HG03457 (cell line): ENCODE results near the gene TACR1.
A peak's percentile ranks its signal among the peaks of the same experiment; 100 is the strongest.

ENCODE experiments used
- ATAC-seq: cut with Tn5 transposase; IDR thresholded peaks from one replicate; pipeline ENCODE4 v1.9.1; 2021; ENCODE audit warnings: moderate number of reproducible peaks; ENCODE audit not compliant: unreplicated experiment

Gene TACR1

DNA sequence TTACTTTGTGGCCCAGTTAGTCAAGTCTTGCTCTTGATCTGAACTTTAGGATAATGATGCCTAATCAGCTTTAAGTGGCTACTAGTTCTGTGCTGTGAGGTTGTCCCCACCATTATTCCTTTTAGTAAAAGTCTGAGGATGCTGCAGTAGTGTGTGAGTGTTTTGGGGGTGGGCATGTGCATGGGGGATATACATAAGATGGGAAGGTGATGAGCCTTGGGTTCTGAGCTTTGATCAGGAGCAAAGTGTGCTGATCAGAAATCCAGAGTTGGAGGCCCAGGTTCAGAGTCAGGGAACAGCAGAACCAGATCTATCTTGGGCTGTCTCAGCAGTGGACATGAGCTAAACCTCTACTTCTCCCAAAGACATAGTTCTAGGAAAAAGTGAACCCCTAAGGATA, 174.1 kb downstream of the TACR1 start:
- ATAC-seq: no peak

- no peak for ATAC-seq
These were observed 175.5 kb downstream of the TACR1 start for GRCh38 chr2:75023666-75024455.

GRCh38 chr2:75022516-75022915, 176.8 kb downstream of the TACR1 start:
- ATAC-seq: no peak

GRCh38 chr2:75021672-75022071, 177.6 kb downstream of the TACR1 start:
- ATAC-seq: no peak

GRCh38 chr2:75020476-75020875, 178.8 kb downstream of the TACR1 start:
- ATAC-seq: no peak

DNA sequence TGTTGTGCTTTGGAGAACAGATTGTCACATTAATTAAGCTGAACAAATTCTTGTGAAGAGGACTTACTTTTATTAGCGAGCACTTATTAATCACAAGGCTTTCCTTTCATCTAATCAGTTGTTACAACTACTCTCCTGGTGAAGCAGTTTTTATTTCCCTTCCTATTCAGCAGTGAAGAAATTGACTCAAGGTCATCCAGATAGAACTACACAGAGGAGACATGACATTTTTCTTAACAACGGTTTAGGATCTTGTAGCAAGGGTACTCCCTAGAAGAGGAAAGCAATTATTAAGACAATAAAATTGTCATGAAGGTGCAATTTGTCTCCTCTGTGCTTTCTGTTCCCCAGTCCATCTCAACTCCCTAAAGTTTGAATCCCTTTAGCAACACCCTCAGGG, 179.5 kb downstream of the TACR1 start:
- ATAC-seq: no peak

DNA sequence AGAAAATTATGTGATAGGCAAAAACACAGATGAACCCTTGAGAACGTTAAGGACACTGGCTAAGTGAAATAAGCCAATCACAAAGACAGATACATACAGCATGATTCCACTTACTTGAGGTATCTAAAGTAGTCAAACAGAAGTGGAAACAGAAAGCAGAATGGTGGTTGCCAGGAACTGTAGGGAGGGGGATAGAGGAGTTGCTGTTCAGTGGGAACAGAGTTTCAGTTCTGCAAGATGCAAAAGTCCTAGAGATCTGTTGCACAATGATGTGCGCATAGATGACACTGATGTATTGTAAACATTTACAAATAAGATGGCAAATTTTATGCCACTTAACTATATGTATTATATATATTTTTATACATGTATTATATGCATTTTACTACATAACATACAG, 181.2 kb downstream of the TACR1 start:
- peak; percentile 59 for ATAC-seq

- ATAC-seq: no peak
These were observed 187.2 kb downstream of the TACR1 start for GRCh38 chr2:75012080-75012479.

DNA sequence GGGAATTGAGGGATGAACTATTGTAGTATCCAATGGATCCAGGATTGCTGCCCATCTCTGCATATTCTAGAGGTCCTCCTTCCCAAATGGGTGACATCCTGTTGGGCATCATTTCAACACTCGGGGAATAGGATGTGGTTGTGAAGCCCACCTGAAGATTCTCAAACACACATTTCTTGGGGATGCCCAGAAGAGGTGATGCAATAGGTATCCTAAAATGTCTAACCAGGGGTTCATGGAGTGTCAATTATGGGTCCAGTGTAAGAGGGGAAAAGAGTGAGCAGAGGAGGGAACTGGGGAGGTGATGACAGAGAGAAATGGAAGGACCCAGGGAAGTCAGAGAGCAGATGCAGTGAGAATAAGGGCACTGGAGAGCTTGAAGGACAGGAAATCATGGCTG, 188.7 kb downstream of the TACR1 start:
- no peak for ATAC-seq

DNA sequence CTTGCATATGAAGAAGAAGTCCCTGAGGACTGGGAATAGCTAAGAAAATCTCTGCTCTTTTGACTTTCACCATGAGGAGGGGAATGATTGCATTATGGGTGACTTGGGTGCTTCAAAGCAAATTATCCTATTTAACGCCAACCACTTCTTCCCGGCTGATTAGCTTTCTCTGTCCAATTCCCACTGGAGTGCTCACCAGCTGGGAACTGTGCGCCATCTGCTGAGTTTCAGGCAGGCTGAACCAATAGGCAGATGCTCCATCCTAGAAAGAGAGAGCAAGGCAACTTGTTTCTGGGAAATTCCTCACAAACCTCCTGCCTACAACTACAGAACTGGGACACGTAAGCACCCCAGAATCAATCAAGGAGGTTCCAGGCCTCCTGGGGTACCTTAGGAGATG, 191.5 kb downstream of the TACR1 start:
- no peak for ATAC-seq

GRCh38 chr2:75007061-75007460, 192.3 kb downstream of the TACR1 start:
- no peak for ATAC-seq

- ATAC-seq: no peak
These were observed 193.3 kb downstream of the TACR1 start for GRCh38 chr2:75006041-75006440.

DNA sequence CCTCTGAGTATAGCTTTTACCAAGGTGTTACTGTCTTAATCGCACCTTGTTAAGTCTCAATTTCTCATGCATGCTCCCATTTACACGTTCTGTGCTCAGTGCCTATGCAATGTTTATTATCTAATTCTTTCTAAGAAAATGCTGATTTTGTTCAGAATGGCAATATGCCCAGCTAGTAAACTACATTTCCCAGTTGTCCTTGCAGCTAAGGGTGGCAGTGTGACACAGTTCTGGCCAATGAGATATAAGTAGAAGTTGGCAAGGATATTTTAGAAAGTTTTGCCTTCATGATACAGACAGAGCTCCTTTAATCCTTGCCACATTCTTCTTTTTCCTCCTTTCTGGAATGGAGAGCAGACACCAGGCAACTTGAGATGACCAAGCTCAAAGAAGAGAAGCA, 195.5 kb downstream of the TACR1 start:
- ATAC-seq: no peak

GRCh38 chr2:75003276-75003675, 196.0 kb downstream of the TACR1 start:
- ATAC-seq: no peak

GRCh38 chr2:75002007-75002406, 197.3 kb downstream of the TACR1 start:
- no peak for ATAC-seq

DNA sequence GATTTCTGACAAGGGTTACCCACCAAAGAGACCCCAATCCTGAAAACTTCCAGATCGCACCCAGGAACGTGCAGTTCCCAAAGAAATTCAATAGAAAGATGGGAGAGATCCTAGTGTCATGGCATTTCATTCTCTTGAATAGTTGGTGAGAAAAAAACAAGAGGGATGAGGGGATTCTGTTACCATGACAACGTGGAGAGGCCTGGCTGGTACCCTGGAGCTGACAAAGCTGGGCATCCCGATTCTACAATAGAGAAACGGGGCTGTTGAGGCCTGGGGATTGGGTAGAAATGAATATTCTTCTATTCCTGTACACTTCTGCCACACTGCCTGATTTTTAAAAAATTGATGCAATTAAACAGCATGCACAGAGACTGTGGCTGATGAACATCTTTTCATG, 199.9 kb downstream of the TACR1 start:
- no peak for ATAC-seq
